Measurements from ENCODE around the gene GAMT. TPM values are rescaled to one million over a fixed set of nuclear protein-coding genes. Genes with fewer than 3 reads are reported as not detected.

GAMT gene
- total RNA-seq, 1 donor from 2014 or later, result 16.7 TPM

DNA sequence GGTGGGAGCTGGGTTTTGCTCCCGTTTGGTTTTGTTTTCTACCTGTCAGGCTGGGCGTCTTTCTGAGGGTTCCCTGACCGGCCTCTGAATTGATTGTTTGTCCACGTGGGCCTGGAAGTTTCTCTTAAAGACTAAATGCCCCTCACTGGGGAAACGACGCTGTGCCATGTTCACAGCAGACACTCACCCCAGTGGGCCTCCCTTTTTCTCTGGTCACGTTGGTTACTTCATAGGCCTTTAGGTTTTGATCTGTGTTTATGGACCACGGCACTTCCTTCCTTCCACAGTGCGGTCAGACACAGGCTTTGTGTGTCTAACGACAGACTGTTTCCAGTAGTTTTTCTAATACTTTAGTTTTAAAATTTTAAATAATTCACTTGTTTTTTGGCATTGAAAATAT is 37.7 kb downstream of the GAMT start:
- no peak for DNase-seq

DNA sequence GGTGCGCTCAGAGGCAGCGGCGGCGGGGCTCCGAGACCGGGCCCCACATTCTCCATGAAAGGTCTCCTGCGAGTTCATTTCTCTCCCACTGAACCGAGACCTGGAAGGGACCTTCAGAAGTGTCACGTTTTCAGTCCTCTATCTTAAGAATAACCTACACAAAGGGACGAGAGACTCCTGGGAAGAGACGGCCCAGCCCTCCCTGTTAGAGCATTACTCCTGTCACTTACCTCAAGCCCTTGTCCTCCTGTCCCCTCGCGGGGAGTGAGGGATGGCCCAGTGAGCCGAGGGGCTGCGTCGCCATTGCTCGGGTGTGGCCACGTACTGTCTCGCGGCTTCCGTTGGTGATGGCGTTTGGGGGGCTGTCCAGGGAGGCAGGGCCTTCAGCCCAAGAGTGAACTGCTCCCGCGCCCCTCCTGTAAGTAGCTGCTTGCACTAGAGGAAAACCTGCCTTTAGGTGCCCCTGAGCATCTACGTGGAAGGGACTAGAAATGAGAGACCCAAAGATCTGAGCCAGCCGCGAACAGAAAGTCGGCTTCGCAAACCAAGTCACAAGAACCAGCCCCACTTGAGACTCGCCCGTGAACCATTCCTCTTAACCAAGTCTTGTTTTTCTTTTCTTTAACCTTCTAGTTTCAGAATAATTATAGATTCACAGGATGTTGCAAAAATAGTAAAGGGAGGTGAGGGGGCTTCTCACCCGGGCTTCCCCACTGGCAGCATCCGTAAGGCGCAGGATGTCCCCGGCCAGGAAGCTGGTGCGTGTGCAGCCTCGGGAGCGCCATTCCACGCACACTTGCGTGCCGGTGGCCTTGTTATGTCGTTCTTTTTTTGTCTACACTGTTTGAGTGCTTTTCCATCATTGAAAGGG is 38.7 kb downstream of the GAMT start:
- no peak for DNase-seq

DNA sequence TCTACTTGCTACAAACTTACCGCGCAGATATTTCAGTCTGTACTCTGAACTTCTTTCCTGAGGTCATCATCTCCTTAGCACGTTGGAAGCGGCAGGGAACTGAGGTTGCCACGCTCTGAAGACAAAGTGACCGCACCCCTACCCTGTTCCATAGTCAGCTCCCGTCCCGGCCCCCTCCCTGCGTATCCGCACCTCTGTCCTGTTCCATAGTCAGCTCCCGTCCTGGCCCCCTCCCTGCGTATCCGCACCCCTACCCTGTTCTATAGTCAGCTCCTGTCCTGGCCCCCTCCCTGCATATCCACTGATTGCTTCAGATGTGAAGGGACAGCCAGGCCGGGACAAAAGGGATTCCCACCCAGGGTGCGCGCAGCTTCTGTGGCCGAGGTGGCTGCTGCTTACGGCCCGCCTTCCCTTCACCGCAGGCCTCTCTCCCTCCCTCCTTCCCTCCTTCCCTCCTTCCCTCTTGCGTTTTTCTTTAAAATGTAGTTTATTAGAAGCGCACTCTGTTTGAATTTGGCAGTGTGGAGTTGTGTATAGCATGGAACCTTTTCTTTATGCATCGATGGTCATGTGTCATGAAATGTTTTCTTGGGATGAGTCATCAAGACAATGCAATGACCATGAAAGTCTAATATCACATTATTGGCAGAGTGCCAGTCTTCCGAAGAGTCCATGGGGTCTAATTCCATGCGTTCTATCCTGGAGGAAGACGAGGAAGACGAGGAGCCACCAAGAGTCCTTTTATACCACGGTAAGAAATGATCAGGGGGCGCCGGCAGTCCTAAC is 39.5 kb downstream of the GAMT start:
- DNase-seq, result no peak

DNA sequence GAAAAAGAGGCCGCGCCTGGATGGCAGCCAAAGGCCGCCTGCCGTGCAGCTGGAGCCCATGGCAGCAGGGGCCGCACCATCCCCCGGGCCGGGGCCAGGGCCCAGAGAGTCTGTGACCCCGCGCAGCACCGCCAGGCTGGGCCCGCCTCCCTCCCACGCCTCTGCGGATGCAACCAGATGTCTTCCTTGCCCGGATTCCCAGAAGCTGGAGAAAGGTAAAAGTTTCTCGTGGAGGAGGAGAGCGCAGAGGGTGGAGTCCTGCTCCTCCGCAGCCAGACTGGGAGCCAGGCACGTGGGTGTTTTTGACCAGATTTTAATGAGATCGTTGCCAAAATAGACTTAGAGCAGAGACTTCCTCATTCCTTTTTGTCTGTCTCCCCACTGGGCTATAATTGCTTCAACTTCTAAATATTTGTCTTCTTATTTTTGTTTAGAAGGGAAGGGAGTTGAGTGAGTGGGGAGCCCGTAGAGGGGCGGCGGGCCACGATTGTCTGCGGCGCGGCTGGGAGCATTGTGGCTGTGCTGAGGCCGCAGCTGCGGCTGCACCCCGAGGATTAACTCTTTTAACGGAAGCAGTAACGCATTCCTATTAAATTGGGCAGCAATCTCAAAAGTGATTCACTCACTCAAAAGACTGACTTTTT is 40.4 kb downstream of the GAMT start:
- DNase-seq, result peak; percentile 52

DNA sequence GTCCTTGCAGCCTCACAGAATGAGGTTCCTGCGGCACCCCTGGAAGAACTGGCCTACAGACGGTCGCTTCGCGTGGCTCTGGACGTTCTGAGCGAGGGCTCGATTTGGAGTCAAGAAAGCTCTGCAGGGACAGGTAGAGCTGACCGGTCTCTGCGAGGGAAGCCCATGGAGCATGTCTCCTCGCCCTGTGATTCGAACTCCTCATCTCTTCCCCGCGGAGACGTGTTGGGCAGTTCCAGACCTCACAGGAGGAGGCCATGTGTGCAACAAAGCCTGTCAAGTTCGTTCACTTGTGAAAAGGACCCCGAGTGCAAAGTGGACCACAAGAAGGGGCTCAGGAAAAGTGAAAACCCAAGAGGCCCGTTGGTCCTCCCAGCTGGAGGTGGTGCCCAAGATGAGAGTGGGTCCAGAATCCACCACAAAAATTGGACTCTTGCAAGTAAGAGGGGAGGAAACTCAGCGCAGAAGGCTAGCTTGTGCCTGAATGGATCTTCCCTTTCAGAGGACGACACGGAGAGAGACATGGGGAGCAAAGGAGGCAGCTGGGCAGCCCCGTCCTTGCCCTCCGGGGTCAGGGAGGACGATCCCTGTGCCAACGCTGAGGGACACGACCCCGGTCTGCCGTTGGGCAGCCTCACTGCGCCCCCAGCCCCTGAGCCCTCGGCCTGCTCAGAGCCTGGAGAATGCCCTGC is 41.1 kb downstream of the GAMT start:
- no peak for DNase-seq

DNA sequence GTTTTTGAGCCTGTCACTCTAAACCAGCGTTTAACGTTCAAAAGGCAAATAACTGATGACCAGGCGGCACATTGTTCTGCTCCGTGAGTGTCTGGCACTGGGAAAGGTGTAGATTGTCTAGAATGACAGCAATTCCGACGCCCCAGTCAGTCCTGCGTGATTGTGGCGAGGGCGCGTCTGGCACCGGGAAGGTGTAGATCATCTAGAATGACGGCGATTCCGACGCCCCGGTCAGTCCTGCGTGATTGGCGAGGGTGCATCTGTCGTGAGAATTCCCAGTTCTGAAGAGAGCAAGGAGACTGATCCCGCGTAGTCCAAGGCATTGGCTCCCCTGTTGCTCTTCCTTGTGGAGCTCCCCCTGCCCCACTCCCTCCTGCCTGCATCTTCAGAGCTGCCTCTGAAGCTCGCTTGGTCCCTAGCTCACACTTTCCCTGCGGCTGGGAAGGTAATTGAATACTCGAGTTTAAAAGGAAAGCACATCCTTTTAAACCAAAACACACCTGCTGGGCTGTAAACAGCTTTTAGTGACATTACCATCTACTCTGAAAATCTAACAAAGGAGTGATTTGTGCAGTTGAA is 43.7 kb downstream of the GAMT start:
- no peak for DNase-seq

DNA sequence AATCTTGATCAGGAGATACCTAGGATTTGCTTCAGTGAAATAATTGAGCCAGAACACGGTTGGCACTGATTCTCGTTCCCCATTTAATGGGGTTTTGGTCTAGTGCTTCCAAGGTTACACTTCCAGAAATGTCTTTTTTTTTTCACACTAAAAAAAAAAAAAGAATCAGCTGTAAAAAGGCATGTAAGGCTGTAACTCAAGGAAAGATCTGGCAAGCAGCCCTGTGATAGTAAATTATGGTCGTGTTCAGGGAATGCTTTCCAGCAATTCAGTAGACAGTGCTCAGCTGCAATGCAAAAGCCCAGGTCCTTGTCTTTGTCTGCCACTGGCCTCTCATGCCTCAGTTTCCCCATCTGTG is 44.9 kb downstream of the GAMT start:
- no peak for DNase-seq

DNA sequence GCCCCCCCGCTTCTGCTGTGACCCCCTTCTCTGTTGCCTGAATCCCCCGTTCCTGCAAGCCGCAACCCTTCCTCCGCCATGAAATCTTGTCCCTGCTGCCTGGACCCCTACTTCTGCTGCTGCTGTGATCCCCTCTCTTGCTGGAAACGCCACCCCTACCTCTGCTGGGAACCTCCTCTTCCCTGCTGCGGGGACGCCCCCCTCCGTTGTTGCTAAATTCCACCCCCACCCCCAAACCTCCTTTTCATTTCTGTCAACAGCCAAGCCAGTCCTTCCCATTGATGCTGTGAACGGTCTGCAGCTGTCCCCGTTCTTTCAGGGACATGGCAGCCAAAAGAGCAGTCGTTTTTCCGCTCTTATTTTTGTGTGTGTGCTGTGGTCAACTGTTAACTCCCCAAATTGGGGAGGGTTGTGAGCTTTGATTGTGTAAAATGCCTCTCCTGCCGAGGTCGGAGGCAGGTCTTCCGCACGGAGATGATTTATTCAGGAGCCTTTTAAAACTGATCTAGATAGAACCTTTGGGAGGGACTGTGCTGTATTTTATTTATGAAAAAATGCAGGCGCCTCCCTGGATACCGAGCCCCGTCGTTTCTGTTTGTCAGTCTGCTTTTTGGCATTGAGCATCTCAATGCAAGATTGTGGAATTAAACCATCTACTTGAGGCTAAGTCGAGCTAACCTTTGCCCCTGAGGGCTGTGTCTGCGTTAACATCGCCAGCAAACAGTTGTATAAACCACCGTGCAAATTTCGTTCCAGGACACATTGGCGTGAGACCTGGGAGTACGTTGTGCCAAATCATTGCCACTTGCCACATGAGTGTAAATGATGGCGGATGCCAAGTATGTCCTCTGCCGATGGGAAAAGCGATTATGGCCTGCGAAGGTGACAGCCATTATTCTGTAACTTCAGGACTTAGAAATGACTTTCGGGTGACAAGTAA is 45.5 kb downstream of the GAMT start:
- peak; percentile 31 for DNase-seq

DNA sequence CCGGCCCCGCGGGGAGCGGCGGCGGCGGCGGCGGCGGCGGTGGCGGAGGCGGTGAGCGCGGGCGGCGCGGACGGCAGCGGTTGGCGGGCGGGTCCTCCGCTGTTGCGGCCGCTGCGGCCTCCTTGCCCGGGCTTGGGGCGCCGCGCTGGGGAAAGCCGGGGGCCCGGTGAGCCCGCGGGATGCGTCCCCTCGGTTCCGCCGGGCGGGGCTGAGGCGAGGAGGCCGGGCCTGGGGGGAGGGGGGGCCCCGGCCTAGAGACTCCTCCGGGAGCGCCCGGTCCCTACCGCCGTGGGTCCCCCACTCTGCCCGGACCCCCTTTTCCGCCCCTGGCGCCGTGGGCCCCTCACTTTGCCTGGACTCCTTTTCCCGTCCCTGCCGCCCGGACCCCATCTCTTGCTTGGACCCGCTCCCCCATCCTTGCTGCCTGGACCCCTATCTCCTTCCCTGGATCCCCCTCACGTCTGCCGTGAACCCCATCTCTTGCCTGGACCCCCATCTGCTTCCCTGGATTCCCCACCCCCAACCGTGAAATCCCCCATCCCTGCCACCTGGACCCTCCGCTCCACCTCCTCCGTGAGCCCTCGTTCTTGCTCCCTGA is 46.3 kb downstream of the GAMT start:
- no peak for DNase-seq

DNA sequence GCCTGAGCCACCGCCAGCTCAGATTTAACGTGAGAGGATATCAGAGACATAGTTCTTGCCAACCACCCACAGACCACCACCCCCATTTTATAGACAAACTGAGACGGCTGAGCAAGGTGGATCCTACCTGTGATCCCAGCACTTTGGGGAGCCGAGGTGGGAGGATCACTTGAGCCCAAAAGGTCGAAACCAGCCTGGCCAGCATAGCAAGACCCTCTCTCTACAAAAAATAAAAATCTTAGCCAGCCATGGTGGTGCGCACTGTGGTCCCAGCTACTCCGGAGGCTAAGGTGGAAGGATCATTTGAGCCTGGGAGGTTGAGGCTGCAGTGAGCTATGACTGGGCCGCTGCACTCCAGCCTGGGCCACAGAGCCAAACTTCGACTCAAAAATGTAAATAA is 48.2 kb downstream of the GAMT start:
- no peak for DNase-seq

DNA sequence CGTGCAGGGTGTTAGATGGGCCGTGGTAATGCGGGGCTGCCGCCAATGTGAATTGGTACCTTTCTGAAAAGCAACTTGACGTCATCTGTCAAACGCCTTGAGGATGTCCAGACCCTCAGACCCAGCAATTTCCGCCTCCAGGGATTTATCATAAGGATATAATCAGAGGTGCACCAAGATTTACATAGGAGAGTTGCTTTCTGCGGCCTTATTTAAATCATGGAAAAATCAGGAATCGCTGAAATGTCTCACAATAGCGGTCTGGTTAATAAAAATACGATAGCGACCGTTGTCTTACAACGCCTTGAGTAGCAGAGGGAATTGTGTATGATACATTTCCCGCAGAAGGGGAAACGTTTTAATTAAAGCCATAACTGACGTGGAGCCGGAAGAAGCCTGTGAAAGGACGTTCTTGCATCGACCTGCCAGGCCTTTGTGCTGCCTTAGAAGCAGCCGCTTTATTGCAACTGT is 49.9 kb downstream of the GAMT start:
- DNase-seq, result no peak

DNA sequence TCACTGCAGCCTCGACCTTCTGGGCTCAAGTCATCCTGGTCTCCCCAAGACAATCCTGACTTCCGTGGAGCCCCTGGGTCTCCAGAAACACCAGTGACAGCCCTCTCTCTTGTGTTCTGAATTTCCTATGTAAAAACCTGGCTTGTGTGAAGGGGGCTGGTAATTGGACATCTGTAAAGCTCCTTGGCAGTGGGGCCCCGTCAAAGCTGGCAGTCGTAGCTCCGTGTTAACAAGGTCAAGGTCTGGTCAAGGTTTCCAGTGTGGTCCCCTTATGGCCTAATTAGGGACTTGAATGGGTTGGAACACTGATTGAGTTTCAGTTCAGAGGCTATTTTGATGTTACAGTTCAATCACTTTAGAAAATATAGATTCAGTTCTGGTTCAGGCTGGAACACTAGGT is 50.5 kb downstream of the GAMT start:
- DNase-seq, result no peak

DNA sequence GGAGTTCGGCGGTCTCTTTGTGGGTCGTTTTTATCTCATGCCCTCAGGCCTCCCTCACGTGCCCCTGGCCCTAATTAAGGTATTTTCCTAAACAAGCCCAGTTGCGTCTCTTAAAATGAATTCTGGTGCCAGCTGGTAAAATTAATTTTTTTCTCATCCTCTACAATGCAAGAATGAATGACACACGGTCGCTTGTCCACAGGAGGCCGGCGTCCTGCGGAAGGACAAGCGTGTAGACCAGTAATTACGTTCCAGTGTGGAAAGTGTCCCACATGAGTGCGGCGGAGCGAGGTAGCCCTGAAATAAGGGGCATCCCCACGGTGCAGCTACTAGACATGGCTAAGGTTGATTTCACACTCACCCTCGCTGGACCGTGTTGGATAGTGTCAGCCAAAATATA is 52.1 kb downstream of the GAMT start:
- no peak for DNase-seq

Other genes with a start within 250 kb of the GAMT start
- 4.2 TPM for gene SBNO2, start 227.3 kb downstream of the GAMT start, total RNA-seq
- gene STK11, start 195.8 kb downstream of the GAMT start, total RNA-seq, result 49.0 TPM
- gene CBARP, start 163.5 kb downstream of the GAMT start, total RNA-seq, result 6.6 TPM
- gene ATP5F1D, start 159.8 kb downstream of the GAMT start, total RNA-seq, result 11.9 TPM
- 15.3 TPM for gene MIDN, start 153.0 kb downstream of the GAMT start, total RNA-seq
- 598 TPM for gene CIRBP, start 132.2 kb downstream of the GAMT start, total RNA-seq
- gene FAM174C, start 126.0 kb downstream of the GAMT start, total RNA-seq, result 6.7 TPM
- gene EFNA2, start 115.7 kb downstream of the GAMT start, total RNA-seq, result 8.1 TPM
- 26.5 TPM for gene NDUFS7, start 17.6 kb downstream of the GAMT start, total RNA-seq
- gene DAZAP1, start 6.0 kb upstream of the GAMT start, total RNA-seq, result 35.7 TPM
- 252 TPM for gene RPS15, start 36.9 kb upstream of the GAMT start, total RNA-seq
- 141 TPM for gene APC2, start 48.6 kb upstream of the GAMT start, total RNA-seq
- 18.6 TPM for gene C19orf25, start 77.7 kb upstream of the GAMT start, total RNA-seq
- gene PCSK4, start 88.8 kb upstream of the GAMT start, total RNA-seq, result 1.7 TPM
- 0.31 TPM for gene REEP6, start 89.6 kb upstream of the GAMT start, total RNA-seq
- gene ADAMTSL5, start 111.5 kb upstream of the GAMT start, total RNA-seq, result not detected
- gene PLK5, start 122.5 kb upstream of the GAMT start, total RNA-seq, result not detected
- gene MEX3D, start 166.8 kb upstream of the GAMT start, total RNA-seq, result 58.5 TPM
- gene MBD3, start 191.3 kb upstream of the GAMT start, total RNA-seq, result 54.7 TPM
- gene UQCR11, start 203.9 kb upstream of the GAMT start, total RNA-seq, result 39.6 TPM